MM.1S (cell line): ENCODE data around the gene TRPM2.

Source experiments
- CTCF ChIP-seq: fragments of 300-600 bp; sonication (generic); IDR thresholded peaks from 2 replicates; pipeline ENCODE4 v1.5.1; 2016; ENCODE audit warnings: antibody characterized with exemption, low read length, mixed read lengths
- EZH2 ChIP-seq: fragments of 300-600 bp; sonication (generic); optimal IDR thresholded peaks from 2 replicates; pipeline ENCODE3; 2017; ENCODE audit warnings: low read depth, mild to moderate bottlenecking, antibody characterized with exemption, low read length, mixed read lengths
- EZH2phosphoT487 ChIP-seq: fragments of 300-600 bp; sonication (generic); IDR thresholded peaks from 2 replicates; pipeline ENCODE4 v1.6.1; 2018; ENCODE audit warnings: antibody characterized with exemption, low read length

GRCh38 chr21:44473915-44474555 is 120.6 kb downstream of the TRPM2 start:
- no peak for TF ChIP-seq CTCF
- TF ChIP-seq EZH2phosphoT487, result no peak
- no peak for TF ChIP-seq EZH2
